K562 (cell line): ENCODE measurements around the gene SCAMP5.

ENCODE experiments used
- CBX3 ChIP-seq, 2 experiments: IDR thresholded peaks; 1 replicate in 1 of 2; 2 replicates in 1 of 2; pipeline ENCODE4 v1.6.1; 2012; ENCODE audit warnings: inconsistent platforms in 2 of 2, low read length in 2 of 2, borderline replicate concordance in 1 of 2, control low read depth in 1 of 2
- CEBPB ChIP-seq: fragments of 450-650 bp; IDR thresholded peaks from 2 replicates; pipeline ENCODE4 v1.6.1; 2016; ENCODE audit warnings: missing genetic modification characterization, missing compliant biosample characterization
- CTCF ChIP-seq, 3 experiments: IDR thresholded peaks in 2 of 3; conservative IDR thresholded peaks in 1 of 3; 2 replicates each; pipeline ENCODE4 v1.5.1; 2011 to 2012; ENCODE audit warnings: low read length in 3 of 3, mild to moderate bottlenecking in 3 of 3, control low read depth in 2 of 3, improper control_type of control experiment in 1 of 3, inconsistent platforms in 1 of 3, low read depth in 1 of 3, mixed read lengths in 1 of 3, moderate library complexity in 1 of 3; ENCODE audit not compliant: insufficient read depth in 2 of 3
- FOSL1 ChIP-seq: fragments of 200-800 bp; sonication (Bioruptor generic); conservative IDR thresholded peaks from 2 replicates; pipeline ENCODE4 v1.6.1; 2016; ENCODE audit warnings: missing genetic modification characterization, missing compliant biosample characterization
- HDAC2 ChIP-seq: fragments of 450-650 bp; IDR thresholded peaks from 2 replicates; pipeline ENCODE4 v1.6.1; 2016; ENCODE audit warnings: mild to moderate bottlenecking
- HNRNPLL ChIP-seq: fragments of 200-400 bp; formaldehyde crosslinking; IDR thresholded peaks from 2 replicates; pipeline ENCODE4 v1.6.1; 2017; ENCODE audit warnings: low read length, low read depth, mild to moderate bottlenecking; ENCODE audit not compliant: poor library complexity, severe bottlenecking
- JUN ChIP-seq, 2 experiments: sonication (generic) in 1 of 2; formaldehyde crosslinking in 1 of 2; IDR thresholded peaks; 2 replicates each; pipeline versions ENCODE4 v1.6.1 to v1.8.0; 2012 to 2022; ENCODE audit warnings: borderline replicate concordance in 2 of 2, mild to moderate bottlenecking in 2 of 2, improper control_type of control experiment in 1 of 2, low read depth in 1 of 2, low read length in 1 of 2, missing genetic modification reagents in 1 of 2
- NR3C1 ChIP-seq: sonication (generic); formaldehyde crosslinking; IDR thresholded peaks from 2 replicates; pipeline ENCODE4 v1.8.1; 2022; ENCODE audit warnings: missing genetic modification reagents
- POLR3A ChIP-seq: IDR thresholded peaks from 2 replicates; pipeline ENCODE4 v1.6.1; 2011; ENCODE audit warnings: borderline replicate concordance, mild to moderate bottlenecking, moderate library complexity; ENCODE audit not compliant: insufficient read length, insufficient read depth; ENCODE audit errors: extremely low read depth
- RFX5 ChIP-seq: IDR thresholded peaks from 2 replicates; pipeline ENCODE4 v1.6.1; 2011; ENCODE audit warnings: low read depth, mild to moderate bottlenecking, improper control_type of control experiment, low read length

- no peak for TF ChIP-seq CBX3 (IDR thresholded peaks at IDR 0.05; ENCODE audit: borderline replicate concordance in 1 of 2, low read length in 2 of 2)
- TF ChIP-seq JUN (IDR thresholded peaks at IDR 0.05; ENCODE audit: borderline replicate concordance, low read depth, low read length): no peak
- TF ChIP-seq JUN (CRISPR knock-in tag; IDR thresholded peaks at IDR 0.05; ENCODE audit: borderline replicate concordance): no peak
- no peak for TF ChIP-seq HDAC2
- no peak for TF ChIP-seq RFX5
- TF ChIP-seq CEBPB (tag): no peak
- no peak for TF ChIP-seq CTCF (IDR thresholded peaks at IDR 0.05 in 2 of 3, conservative IDR thresholded peaks at IDR 0.05 in 1 of 3; ENCODE audit: insufficient read depth in 2 of 3, low read depth in 1 of 3, low read length in 3 of 3)
- TF ChIP-seq POLR3A: no peak
- no peak for TF ChIP-seq HNRNPLL
- TF ChIP-seq FOSL1 (tag): no peak
- TF ChIP-seq NR3C1 (CRISPR knock-in tag): no peak
Observed at GRCh38 chr15:74994685-74995084, 678 bp upstream of the SCAMP5 start.
